Measurements from ENCODE around the gene SLC47A1.

SLC47A1 gene

GRCh38 chr17:19546289-19547065 is 12.8 kb downstream of the SLC47A1 start:
- TF ChIP-seq POLR2AphosphoS5 (IDR thresholded peaks at IDR 0.05; ENCODE audit: low read depth, low read length) (no peak), FOXP2 (optimal IDR thresholded peaks at IDR 0.05; ENCODE audit: borderline replicate concordance, extremely low read depth, extremely low read length, insufficient read depth) (no peak), TAF1 (IDR thresholded peaks at IDR 0.05; ENCODE audit: borderline replicate concordance, insufficient read depth, low read length) (no peak), REST (IDR thresholded peaks at IDR 0.05; ENCODE audit: insufficient read depth in 1 of 2, low read depth in 2 of 2, low read length in 2 of 2) (no peak), SIN3A (IDR thresholded peaks at IDR 0.05; ENCODE audit: borderline replicate concordance, insufficient read depth, low read length) (no peak)

GRCh38 chr17:19549746-19550623 is 16.3 kb downstream of the SLC47A1 start:
- TF ChIP-seq POLR2AphosphoS5 (IDR thresholded peaks at IDR 0.05; ENCODE audit: low read depth, low read length) (no peak), REST (IDR thresholded peaks at IDR 0.05; ENCODE audit: insufficient read depth in 1 of 2, low read depth in 2 of 2, low read length in 2 of 2) (no peak), FOXP2 (optimal IDR thresholded peaks at IDR 0.05; ENCODE audit: borderline replicate concordance, extremely low read depth, extremely low read length, insufficient read depth) (no peak), TAF1 (IDR thresholded peaks at IDR 0.05; ENCODE audit: borderline replicate concordance, insufficient read depth, low read length) (no peak), SIN3A (IDR thresholded peaks at IDR 0.05; ENCODE audit: borderline replicate concordance, insufficient read depth, low read length) (no peak)

- TF ChIP-seq POLR2AphosphoS5 (IDR thresholded peaks at IDR 0.05; ENCODE audit: low read depth, low read length), result no peak
- TF ChIP-seq REST (IDR thresholded peaks at IDR 0.05; ENCODE audit: insufficient read depth in 1 of 2, low read depth in 2 of 2, low read length in 2 of 2), result no peak
- TF ChIP-seq FOXP2 (optimal IDR thresholded peaks at IDR 0.05; ENCODE audit: borderline replicate concordance, extremely low read depth, extremely low read length, insufficient read depth), result no peak
- TF ChIP-seq TAF1 (IDR thresholded peaks at IDR 0.05; ENCODE audit: borderline replicate concordance, insufficient read depth, low read length), result no peak
- TF ChIP-seq SIN3A (IDR thresholded peaks at IDR 0.05; ENCODE audit: borderline replicate concordance, insufficient read depth, low read length), result no peak
These were observed 17.5 kb downstream of the SLC47A1 start for GRCh38 chr17:19551165-19551564.

- TF ChIP-seq SIN3A (IDR thresholded peaks at IDR 0.05; ENCODE audit: borderline replicate concordance, insufficient read depth, low read length) (no peak), TAF1 (IDR thresholded peaks at IDR 0.05; ENCODE audit: borderline replicate concordance, insufficient read depth, low read length) (no peak), REST (IDR thresholded peaks at IDR 0.05; ENCODE audit: insufficient read depth in 1 of 2, low read depth in 2 of 2, low read length in 2 of 2) (no peak), FOXP2 (optimal IDR thresholded peaks at IDR 0.05; ENCODE audit: borderline replicate concordance, extremely low read depth, extremely low read length, insufficient read depth) (no peak), POLR2AphosphoS5 (IDR thresholded peaks at IDR 0.05; ENCODE audit: low read depth, low read length) (no peak)
These were observed 18.0 kb downstream of the SLC47A1 start for GRCh38 chr17:19551591-19552148.
